PC-3 (cell line): Measurements from ENCODE around the gene MED26. TPM values are rescaled to one million over a fixed set of nuclear protein-coding genes. Genes with fewer than 3 reads are reported as not detected.

Source experiments
- ATAC-seq: fragments of 200-7000 bp; cut with Tn5 transposase; 2 replicates; pipeline ENCODE4 v1.9.1; 2020; ENCODE audit warnings: mild to moderate bottlenecking, moderate library complexity
- BruUV-seq: library from RNA; stranded (reverse); fragments of 400-500 nt; replicated peaks from 2 replicates; lab custom pipeline; 2021; lab: Mats Ljungman, UMichigan
- CTCF ChIA-PET: fragments of 300-600 bp; sonication (Branson Sonifier 250); formaldehyde crosslinking; loops from one replicate; lab custom pipeline; 2022; ENCODE audit warnings: antibody characterized with exemption; lab: Charles Lee
- POLR2A ChIA-PET: fragments of 300-600 bp; sonication (Branson Sonifier 250); formaldehyde crosslinking; loops from one replicate; lab custom pipeline; 2022; ENCODE audit warnings: antibody characterized with exemption; ENCODE audit not compliant: unreplicated experiment; lab: Charles Lee
- DNase-seq: peaks from one replicate; pipeline ENCODE4 v3.0.0-alpha.2; 2015
- H2AFZ ChIP-seq: fragments of 300-600 bp; sonication (generic); 2 replicates; pipeline ENCODE4 v1.6.0; 2016; ENCODE audit warnings: antibody characterized with exemption, low read length
- H3F3A ChIP-seq: fragments of 300-600 bp; sonication (generic); one replicate; pipeline ENCODE4 v1.6.0; 2017; ENCODE audit warnings: antibody characterized with exemption, low read length, control low read depth, mild to moderate bottlenecking; ENCODE audit not compliant: unreplicated experiment
- H3K27ac ChIP-seq: fragments of 300-600 bp; sonication (generic); 2 replicates; pipeline ENCODE4 v1.5.1; 2016; ENCODE audit warnings: mild to moderate bottlenecking, low read length
- H3K27me3 ChIP-seq: fragments of 300-600 bp; sonication (generic); 2 replicates; pipeline ENCODE4 v1.6.1; 2016; ENCODE audit warnings: low read length, mixed read lengths
- H3K36me3 ChIP-seq: fragments of 300-600 bp; sonication (generic); 2 replicates; pipeline ENCODE4 v1.6.1; 2016; ENCODE audit warnings: low read depth, mixed run types, low read length, mixed read lengths
- H3K4me1 ChIP-seq: fragments of 300-600 bp; sonication (generic); 2 replicates; pipeline ENCODE4 v1.5.1; 2016; ENCODE audit warnings: low read length; ENCODE audit not compliant: insufficient read depth
- H3K4me2 ChIP-seq: fragments of 300-600 bp; sonication (generic); 2 replicates; pipeline ENCODE4 v1.6.0; 2016; ENCODE audit warnings: low read length
- H3K4me3 ChIP-seq: fragments of 300-600 bp; sonication (generic); 2 replicates; pipeline ENCODE4 v1.5.1; 2016; ENCODE audit warnings: mild to moderate bottlenecking, low read length, mixed read lengths
- H3K79me2 ChIP-seq: fragments of 300-600 bp; sonication (generic); 2 replicates; pipeline ENCODE4 v1.6.1; 2017; ENCODE audit warnings: low read length, mixed read lengths
- H3K9ac ChIP-seq: fragments of 300-600 bp; sonication (generic); 2 replicates; pipeline ENCODE4 v1.6.0; 2016; ENCODE audit warnings: mild to moderate bottlenecking, low read length
- H3K9me2 ChIP-seq: fragments of 300-600 bp; sonication (generic); replicated peaks from 2 replicates; pipeline ENCODE4 v1.6.1; 2016; ENCODE audit warnings: mixed run types, low read length, mixed read lengths
- H3K9me3 ChIP-seq: fragments of 300-600 bp; sonication (generic); 2 replicates; pipeline ENCODE4 v1.6.1; 2016; ENCODE audit warnings: low read length, mixed read lengths
- H4K20me1 ChIP-seq: fragments of 300-600 bp; sonication (generic); 2 replicates; pipeline ENCODE4 v1.6.1; 2016; ENCODE audit warnings: low read length, mixed read lengths
- CTCF ChIP-seq: fragments of 300-600 bp; sonication (generic); conservative IDR thresholded peaks from 2 replicates; pipeline ENCODE4 v1.5.1; 2017; ENCODE audit warnings: antibody characterized with exemption, low read depth, mild to moderate bottlenecking, low read length
- EZH2 ChIP-seq: fragments of 300-600 bp; sonication (generic); IDR thresholded peaks from one replicate; pipeline ENCODE4 v1.6.1; 2017; ENCODE audit warnings: antibody characterized with exemption, mild to moderate bottlenecking, low read length; ENCODE audit not compliant: unreplicated experiment
- EZH2phosphoT487 ChIP-seq: fragments of 300-600 bp; sonication (generic); IDR thresholded peaks from 2 replicates; pipeline ENCODE4 v1.6.1; 2018; ENCODE audit warnings: mild to moderate bottlenecking, antibody characterized with exemption, low read length, borderline replicate concordance
- intact Hi-C: fragments of 100-400 bp; cut with micrococcal nuclease; formaldehyde crosslinking; loops from 2 replicates; pipeline ENCODE4 v1.9.0; 2023
- total RNA-seq: library from RNA; depleted of rRNA; stranded (reverse); fragments of >200 nt; gene quantifications from 2 replicates; pipeline ENCODE4 v1.2.3, GENCODE V29; 2014

MED26 gene
- total RNA-seq, 1 experiment from 2014 or later, result 17.5 TPM

DNA sequence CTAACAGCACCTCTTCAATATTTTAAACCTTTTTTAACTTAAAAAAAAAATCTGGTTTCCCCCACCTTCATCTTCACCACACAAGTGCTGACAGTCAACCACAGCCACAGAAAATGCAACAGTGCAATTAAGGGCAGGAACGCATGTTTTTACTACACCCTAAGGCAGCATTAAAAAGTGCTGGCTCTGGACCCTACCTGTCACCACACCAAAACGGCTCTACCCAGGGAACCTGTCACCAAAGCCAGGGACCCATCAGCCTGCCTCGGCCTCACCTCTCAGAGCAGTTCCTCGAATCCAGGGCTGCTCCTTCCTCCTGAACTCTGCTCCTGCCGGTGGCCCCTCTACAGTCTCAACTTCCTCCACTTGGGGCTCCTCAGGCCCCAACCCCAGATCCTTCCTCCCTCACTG is 33.3 kb downstream of the MED26 start:
- Histone ChIP-seq H2AFZ (no peak overlapping the region), H3K27me3 (no peaks in the 10 kb centered on the region), H3K4me1 (peaks cover 5% of the 10 kb centered on the region), H3K9ac (no peak overlapping the region), H3K27ac (no peak overlapping the region), H4K20me1 (peaks cover 74% of the 10 kb centered on the region), H3K4me2 (no peak overlapping the region), H3K79me2 (peaks cover 98% of the 10 kb centered on the region), H3K9me3 (no peaks in the 10 kb centered on the region), H3F3A (no peaks in the 10 kb centered on the region), H3K4me3 (no peak overlapping the region), H3K9me2 (no peaks in the 10 kb centered on the region), H3K36me3 (no peaks in the 10 kb centered on the region)
- DNase-seq (no peak), ATAC-seq (no peak)
- intact Hi-C loops, result no loop called here
- ChIA-PET CTCF (no interaction called here), POLR2A (no interaction called here)
- TF ChIP-seq CTCF (no peak), EZH2phosphoT487 (no peak), EZH2 (no peak)
- no TSS peak for BruUV-seq

DNA sequence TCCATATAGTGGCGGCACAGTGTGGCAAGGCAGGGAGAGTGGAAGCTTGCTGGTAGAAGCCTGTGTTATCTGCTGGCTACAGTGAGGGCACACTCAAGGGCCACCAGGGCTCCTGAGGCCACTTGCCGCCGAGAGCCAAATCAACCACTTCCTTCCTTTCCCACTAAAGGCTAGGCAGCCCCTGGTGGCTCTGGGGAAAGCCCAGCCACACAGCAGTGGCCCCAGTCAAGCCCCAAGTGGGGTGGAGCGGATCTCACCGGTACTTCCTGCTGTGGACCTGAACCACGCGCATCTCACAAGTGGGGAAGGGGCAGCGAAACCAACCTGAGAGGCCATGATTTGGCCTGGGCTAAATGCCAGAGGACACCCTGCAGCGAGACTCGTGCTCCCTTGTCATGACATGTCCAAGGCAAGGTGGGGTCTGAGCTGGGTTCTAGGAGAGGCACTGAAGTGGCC is 33.8 kb downstream of the MED26 start:
- CTCF ChIA-PET, result no interaction called here
- intact Hi-C loops, result no loop called here
- DNase-seq, result no peak
- peaks cover 5% of the 10 kb centered on the region for H3K4me1 ChIP-seq
- no peak for ATAC-seq
- BruUV-seq, result no TSS peak
- H3K4me3 ChIP-seq, result no peak overlapping the region
- no peak overlapping the region for H2AFZ ChIP-seq
- H3K27ac ChIP-seq, result no peak overlapping the region
- no peaks in the 10 kb centered on the region for H3K9me3 ChIP-seq
- no peak overlapping the region for H3K4me2 ChIP-seq
- POLR2A ChIA-PET, result no interaction called here
- H4K20me1 ChIP-seq, result peaks cover 72% of the 10 kb centered on the region
- no peak overlapping the region for H3K9ac ChIP-seq
- H3K27me3 ChIP-seq, result no peaks in the 10 kb centered on the region
- no peaks in the 10 kb centered on the region for H3K36me3 ChIP-seq
- H3F3A ChIP-seq, result no peaks in the 10 kb centered on the region
- no peaks in the 10 kb centered on the region for H3K9me2 ChIP-seq
- TF ChIP-seq EZH2phosphoT487 (no peak), CTCF (no peak), EZH2 (no peak)
- H3K79me2 ChIP-seq, result peaks cover 98% of the 10 kb centered on the region

DNA sequence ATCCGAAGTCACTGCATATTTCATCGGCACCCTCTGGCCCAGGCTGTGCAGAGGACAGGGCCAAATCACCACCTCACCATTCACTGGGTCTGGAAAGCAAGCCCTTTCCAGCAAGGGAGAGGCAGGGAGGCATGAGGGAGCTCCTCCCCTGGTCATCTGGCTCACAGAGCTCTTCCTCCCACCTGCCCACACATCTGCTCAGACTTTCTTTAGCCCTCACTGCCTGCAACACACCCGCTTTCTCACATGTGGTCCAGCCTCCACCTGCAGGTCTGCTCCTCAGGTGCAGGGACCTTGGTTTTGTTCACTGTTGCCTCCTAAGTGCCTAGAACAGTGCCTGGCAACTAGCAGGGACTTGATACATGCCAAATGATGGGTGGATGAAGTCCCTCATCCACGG is 34.8 kb downstream of the MED26 start:
- no peak overlapping the region for H3K9ac ChIP-seq
- DNase-seq (no peak), ATAC-seq (no peak)
- no peak overlapping the region for H3K27ac ChIP-seq
- TF ChIP-seq EZH2 (no peak), CTCF (no peak), EZH2phosphoT487 (no peak)
- ChIA-PET CTCF (no interaction called here), POLR2A (no interaction called here)
- no peak overlapping the region for H2AFZ ChIP-seq
- no TSS peak for BruUV-seq
- H3K9me2 ChIP-seq, result no peaks in the 10 kb centered on the region
- no peaks in the 10 kb centered on the region for H3K36me3 ChIP-seq
- H3K27me3 ChIP-seq, result no peaks in the 10 kb centered on the region
- H4K20me1 ChIP-seq, result peaks cover 74% of the 10 kb centered on the region
- H3K4me3 ChIP-seq, result no peak overlapping the region
- no peaks in the 10 kb centered on the region for H3K9me3 ChIP-seq
- peaks cover 98% of the 10 kb centered on the region for H3K79me2 ChIP-seq
- no peaks in the 10 kb centered on the region for H3F3A ChIP-seq
- H3K4me2 ChIP-seq, result no peak overlapping the region
- intact Hi-C loops, result no loop called here
- peaks cover 5% of the 10 kb centered on the region for H3K4me1 ChIP-seq
